GM12878 (cell line): ENCODE data around the gene TRRAP. TPM values are rescaled to one million over a fixed set of nuclear protein-coding genes. Genes with fewer than 3 reads are reported as not detected.

Experiments used
- ATAC-seq: fragments of 200-7000 bp; cut with Tn5 transposase; 3 replicates; pipeline ENCODE4 v1.9.1; 2020; ENCODE audit warnings: mild to moderate bottlenecking, moderate library complexity
- BruUV-seq: library from RNA; stranded (reverse); fragments of 400-500 nt; replicated peaks from 2 replicates; lab custom pipeline; 2021; lab: Mats Ljungman, UMichigan
- CTCF ChIA-PET: fragments of 300-600 bp; sonication (Branson Sonifier 250); formaldehyde crosslinking; extraction: SDS; loops from one replicate; lab custom pipeline; 2021; ENCODE audit warnings: inconsistent platforms; lab: Yijun Ruan, JAX
- POLR2A ChIA-PET: fragments of 350-600 bp; formaldehyde crosslinking; extraction: SDS; loops from one replicate; lab custom pipeline; 2021; ENCODE audit warnings: inconsistent platforms; lab: Charles Lee
- RAD21 ChIA-PET: fragments of 300-600 bp; sonication (Branson Sonifier 250); formaldehyde crosslinking; loops from one replicate; lab custom pipeline; 2023; ENCODE audit warnings: antibody characterized with exemption; ENCODE audit not compliant: unreplicated experiment; lab: Charles Lee
- SMC1A ChIA-PET: fragments of 300-600 bp; sonication (Branson Sonifier 250); formaldehyde crosslinking; loops from one replicate; lab custom pipeline; 2023; ENCODE audit not compliant: unreplicated experiment, uncharacterized antibody; lab: Charles Lee
- DNase-seq: peaks from one replicate; pipeline ENCODE4 v3.0.0-alpha.2; 2011; ENCODE audit warnings: low read depth, low spot score
- FAIRE-seq: peaks from 3 replicates; lab custom pipeline; 2011; peaks lifted over from hg19 to GRCh38; lab: Jason Lieb, UNC
- H2AFZ ChIP-seq: 2 replicates; pipeline ENCODE4 v1.6.0; 2011; ENCODE audit warnings: low read depth, low read length, control low read depth; ENCODE audit not compliant: control insufficient read depth
- H3K27ac ChIP-seq: 2 replicates; pipeline ENCODE4 v1.5.1; 2011; ENCODE audit warnings: control low read depth; ENCODE audit not compliant: control insufficient read depth, insufficient read depth
- H3K27me3 ChIP-seq, 2 experiments: replicated peaks in 1 of 2; 2 replicates each; pipeline versions ENCODE4 v1.6.0 to v1.6.1; 2011; ENCODE audit warnings: low read length in 1 of 2; ENCODE audit not compliant: control insufficient read depth in 2 of 2, insufficient read depth in 2 of 2
- H3K36me3 ChIP-seq, 2 experiments: 2 replicates each; pipeline ENCODE4 v1.5.1; 2011; ENCODE audit warnings: low read length in 1 of 2; ENCODE audit not compliant: control insufficient read depth in 2 of 2, insufficient read depth in 2 of 2
- H3K4me1 ChIP-seq: 2 replicates; pipeline ENCODE4 v1.6.1; 2011; ENCODE audit warnings: mild to moderate bottlenecking, low read length, moderate library complexity, mixed read lengths; ENCODE audit not compliant: control insufficient read depth, insufficient read depth
- H3K4me2 ChIP-seq: 2 replicates; pipeline ENCODE4 v1.6.0; 2011; ENCODE audit warnings: control low read depth; ENCODE audit not compliant: control insufficient read depth, insufficient read depth
- H3K4me3 ChIP-seq: fragments of 200-600 bp; sonication (generic); 2 replicates; pipeline ENCODE4 v1.5.1; 2016
- H3K79me2 ChIP-seq: 2 replicates; pipeline ENCODE4 v1.6.0; 2011; ENCODE audit warnings: low read length; ENCODE audit not compliant: control insufficient read depth, insufficient read depth
- H3K9ac ChIP-seq: 2 replicates; pipeline ENCODE4 v1.8.0; 2011; ENCODE audit warnings: low read length, control low read depth, mixed read lengths; ENCODE audit not compliant: control insufficient read depth, insufficient read depth
- H3K9me3 ChIP-seq: replicated peaks from 3 replicates; pipeline ENCODE4 v1.5.1; 2011; ENCODE audit warnings: mild to moderate bottlenecking, low read length; ENCODE audit not compliant: control insufficient read depth, insufficient read depth
- H4K20me1 ChIP-seq: 2 replicates; pipeline ENCODE4 v1.6.0; 2011; ENCODE audit not compliant: control insufficient read depth, insufficient read depth
- CREM ChIP-seq: IDR thresholded peaks from 2 replicates; pipeline ENCODE4 v1.6.1; 2014; ENCODE audit warnings: antibody characterized with exemption, low read depth
- EED ChIP-seq: sonication (generic); IDR thresholded peaks from 2 replicates; pipeline ENCODE4 v1.6.1; 2016; ENCODE audit warnings: antibody characterized with exemption, low read depth
- EP300 ChIP-seq, 2 experiments: fragments of 150-350 bp in 1 of 2; IDR thresholded peaks; 2 replicates each; pipeline ENCODE4 v1.6.1; 2011 to 2012; ENCODE audit warnings: low read depth in 2 of 2, low read length in 2 of 2, borderline replicate concordance in 1 of 2, improper control_type of control experiment in 1 of 2, inconsistent platforms in 1 of 2; ENCODE audit not compliant: control insufficient read depth in 1 of 2
- HDAC6 ChIP-seq: fragments of 200-600 bp; sonication (generic); IDR thresholded peaks from one replicate; pipeline ENCODE4 v1.8.0; 2017; ENCODE audit warnings: antibody characterized with exemption; ENCODE audit not compliant: unreplicated experiment
- IKZF1 ChIP-seq: fragments of 450-650 bp; conservative IDR thresholded peaks from 2 replicates; pipeline ENCODE4 v1.6.1; 2017; ENCODE audit warnings: antibody characterized with exemption, mild to moderate bottlenecking
- MEF2A ChIP-seq: IDR thresholded peaks from 2 replicates; pipeline ENCODE4 v1.6.1; 2011; ENCODE audit warnings: low read depth, mild to moderate bottlenecking, low read length, moderate library complexity; ENCODE audit not compliant: insufficient read depth
- MEF2B ChIP-seq: fragments of 450-650 bp; IDR thresholded peaks from 2 replicates; pipeline ENCODE4 v1.6.1; 2018; ENCODE audit warnings: mild to moderate bottlenecking, moderate library complexity; ENCODE audit not compliant: partially characterized antibody, poor library complexity, severe bottlenecking
- MLLT1 ChIP-seq: fragments of 450-650 bp; IDR thresholded peaks from 2 replicates; pipeline ENCODE4 v1.6.1; 2016; ENCODE audit warnings: mild to moderate bottlenecking
- MTA3 ChIP-seq: IDR thresholded peaks from 2 replicates; pipeline ENCODE4 v1.6.1; 2012; ENCODE audit warnings: low read length, inconsistent platforms, borderline replicate concordance
- MYB ChIP-seq: fragments of 150-350 bp; IDR thresholded peaks from 2 replicates; pipeline ENCODE4 v1.6.1; 2014; ENCODE audit warnings: mild to moderate bottlenecking, low read depth, low read length, borderline replicate concordance
- NR2F1 ChIP-seq: fragments of 450-650 bp; conservative IDR thresholded peaks from 2 replicates; pipeline ENCODE4 v1.6.1; 2017; ENCODE audit warnings: mild to moderate bottlenecking
- PML ChIP-seq: IDR thresholded peaks from 2 replicates; pipeline ENCODE4 v1.6.1; 2012; ENCODE audit warnings: low read length, inconsistent platforms
- SIN3A ChIP-seq: IDR thresholded peaks from 2 replicates; pipeline ENCODE4 v1.6.1; 2012; ENCODE audit warnings: low read depth, low read length, improper control_type of control experiment
- SMARCA5 ChIP-seq: fragments of 450-650 bp; IDR thresholded peaks from 2 replicates; pipeline ENCODE4 v1.6.1; 2017; ENCODE audit warnings: mild to moderate bottlenecking
- SREBF1 ChIP-seq: IDR thresholded peaks from 2 replicates; pipeline ENCODE4 v1.6.1; 2012; ENCODE audit warnings: mild to moderate bottlenecking, low read length
- SRF ChIP-seq, 2 experiments: IDR thresholded peaks; 2 replicates each; pipeline ENCODE4 v1.6.1; 2011; ENCODE audit warnings: low read depth in 2 of 2, low read length in 2 of 2, mild to moderate bottlenecking in 1 of 2, moderate library complexity in 1 of 2
- STAT1 ChIP-seq: fragments of 450-650 bp; conservative IDR thresholded peaks from 2 replicates; pipeline ENCODE4 v1.6.1; 2014; ENCODE audit warnings: antibody characterized with exemption, mild to moderate bottlenecking
- STAT3 ChIP-seq: IDR thresholded peaks from 2 replicates; pipeline ENCODE4 v1.6.1; 2011; ENCODE audit warnings: low read depth, low read length, improper control_type of control experiment
- YY1 ChIP-seq: IDR thresholded peaks from 2 replicates; pipeline ENCODE4 v1.6.1; 2011; ENCODE audit warnings: low read depth, mild to moderate bottlenecking, low read length
- ZNF687 ChIP-seq: fragments of 450-650 bp; IDR thresholded peaks from 2 replicates; pipeline ENCODE4 v1.6.1; 2017; ENCODE audit warnings: mild to moderate bottlenecking, moderate library complexity
- ZZZ3 ChIP-seq: IDR thresholded peaks from 2 replicates; pipeline ENCODE4 v1.6.1; 2011; ENCODE audit warnings: low read depth; ENCODE audit not compliant: control insufficient read depth, insufficient read length
- WGBS: methylation state at CpG from one replicate; pipeline ENCODE4 v1.1.6; 2016; ENCODE audit warnings: low lambda C conversion rate; ENCODE audit not compliant: insufficient replicate concordance, insufficient coverage; ENCODE audit errors: missing lambda C conversion rate; 5-methylcytosine and 5-hydroxymethylcytosine counted together
- in situ Hi-C: fragments of 300-500 bp; cut with MboI; formaldehyde crosslinking; loops from 9 replicates; pipeline ENCODE4 v1.14.3; 2018; ENCODE audit warnings: mixed read lengths
- intact Hi-C: fragments of 100-400 bp; cut with micrococcal nuclease; formaldehyde crosslinking; loops from one replicate; pipeline ENCODE4 v1.14.2; 2022; ENCODE audit not compliant: unreplicated experiment
- polyA plus RNA-seq, 11 experiments: library from polyadenylated mRNA; depleted of rRNA in 4 of 11; unstranded in 6 of 11; stranded (reverse) in 5 of 11; fragments of >200 nt; fragmentation: Nextera tagmentation in 4 of 11; fragmentation: Illumina TruSeq in 1 of 11; extraction: Ambion mirVana in 4 of 11; extraction: Trizol in 1 of 11; gene quantifications; 1 replicate in 1 of 11; 2 replicates in 10 of 11; pipeline versions ENCODE4 v1.2.1 to v1.2.3, GENCODE V29; 2011 to 2016; ENCODE audit warnings: inconsistent platforms in 2 of 11, missing spikeins in 2 of 11, low read depth in 1 of 11
- total RNA-seq, 4 experiments: library from RNA; depleted of rRNA in 3 of 4; stranded (reverse); fragments of >200 nt in 3 of 4; fragmentation: Illumina TruSeq in 1 of 4; extraction: Trizol in 1 of 4; gene quantifications; 2 replicates each; pipeline versions ENCODE4 v1.2.1 to v1.2.3, GENCODE V29; 2013 to 2021

TRRAP gene
- total and polyA plus RNA-seq, 10 of the 15 experiments (the other 5 are each of a cell fraction or from before 2014, with no cell fraction given) = 1.1 to 39.3 (median 8.5) TPM

GRCh38 chr7:99005776-99006175 is 127.4 kb downstream of the TRRAP start:
- BruUV-seq = no TSS peak
- FAIRE-seq (peak; percentile 65), DNase-seq (no peak), ATAC-seq (peak; percentile 61)
- Histone ChIP-seq H3K9ac (no peak overlapping the region; the same call in 1 of the 2 replicates), H3K27me3 (no peaks in the 10 kb centered on the region), H3K36me3 (peaks cover 24 to 47% of the 10 kb centered on the region in 2 experiments), H2AFZ (no peak overlapping the region), H3K4me2 (no peak overlapping the region), H3K79me2 (no peaks in the 10 kb centered on the region), H3K4me3 (no peak overlapping the region), H3K27ac (peak overlapping the region; percentile 51), H3K9me3 (no peaks in the 10 kb centered on the region), H3K4me1 (peaks cover 11% of the 10 kb centered on the region), H4K20me1 (no peaks in the 10 kb centered on the region)
- SMC1A ChIA-PET = interaction anchor here (0.9 to 2.3 kb wide), 3 partner anchors 9 to 307 kb away, joined by 3 to 9 read pairs (median 6); no protein-coding TSS in a partner anchor
- CTCF ChIA-PET = interaction anchor here (0.6 to 2.2 kb wide), 3 partner anchors 9 to 575 kb away, joined by 3 to 7 read pairs (median 3); no protein-coding TSS in a partner anchor
- in situ Hi-C loops = no loop called here
- intact Hi-C loops = no loop called here
- RAD21 ChIA-PET = interaction anchor here (0.9 kb wide), 1 partner anchor 9 kb away, joined by 3 read pairs; no protein-coding TSS in a partner anchor
- POLR2A ChIA-PET = interaction anchor here (0.9 kb wide), 1 partner anchor 10 kb away, joined by 3 read pairs; no protein-coding TSS in a partner anchor
- 39% methylated on average over 15 of the region's 15 CpGs for WGBS
- no peak for TF ChIP-seq SRF (IDR thresholded peaks at IDR 0.05; ENCODE audit: low read depth in 2 of 2, low read length in 2 of 2)
- peak; percentile 43; the same call in 1 of the 2 replicates for TF ChIP-seq MLLT1
- TF ChIP-seq NR2F1 = no peak
- TF ChIP-seq ZNF687 = peak; percentile 62; the same call in 1 of the 2 replicates
- 0 out of 2 replicates have a peak, but pooled peaks have one; percentile 31 for TF ChIP-seq EED
- peak; percentile 81 for TF ChIP-seq MEF2B
- no peak for TF ChIP-seq EP300 (IDR thresholded peaks at IDR 0.05; ENCODE audit: borderline replicate concordance in 1 of 2, control insufficient read depth in 1 of 2, low read depth in 2 of 2, low read length in 2 of 2)
- TF ChIP-seq MEF2A = no peak
- no peak for TF ChIP-seq MYB
- no peak for TF ChIP-seq HDAC6
- no peak for TF ChIP-seq STAT3
- TF ChIP-seq STAT1 = no peak
- no peak for TF ChIP-seq SIN3A
- no peak for TF ChIP-seq ZZZ3
- TF ChIP-seq MTA3 = no peak
- TF ChIP-seq SREBF1 = no peak
- no peak for TF ChIP-seq SMARCA5
- TF ChIP-seq PML = no peak
- TF ChIP-seq IKZF1 = 0 out of 2 replicates have a peak, but pooled peaks have one; percentile 19
- TF ChIP-seq YY1 = no peak
- no peak for TF ChIP-seq CREM
